ENCODE measurements around the gene EXT2.
A peak's percentile ranks its signal among the peaks of the same experiment; 100 is the strongest.

Gene EXT2
- total RNA-seq, result 62.9 to 77.9 reads per million in 2 donors

DNA sequence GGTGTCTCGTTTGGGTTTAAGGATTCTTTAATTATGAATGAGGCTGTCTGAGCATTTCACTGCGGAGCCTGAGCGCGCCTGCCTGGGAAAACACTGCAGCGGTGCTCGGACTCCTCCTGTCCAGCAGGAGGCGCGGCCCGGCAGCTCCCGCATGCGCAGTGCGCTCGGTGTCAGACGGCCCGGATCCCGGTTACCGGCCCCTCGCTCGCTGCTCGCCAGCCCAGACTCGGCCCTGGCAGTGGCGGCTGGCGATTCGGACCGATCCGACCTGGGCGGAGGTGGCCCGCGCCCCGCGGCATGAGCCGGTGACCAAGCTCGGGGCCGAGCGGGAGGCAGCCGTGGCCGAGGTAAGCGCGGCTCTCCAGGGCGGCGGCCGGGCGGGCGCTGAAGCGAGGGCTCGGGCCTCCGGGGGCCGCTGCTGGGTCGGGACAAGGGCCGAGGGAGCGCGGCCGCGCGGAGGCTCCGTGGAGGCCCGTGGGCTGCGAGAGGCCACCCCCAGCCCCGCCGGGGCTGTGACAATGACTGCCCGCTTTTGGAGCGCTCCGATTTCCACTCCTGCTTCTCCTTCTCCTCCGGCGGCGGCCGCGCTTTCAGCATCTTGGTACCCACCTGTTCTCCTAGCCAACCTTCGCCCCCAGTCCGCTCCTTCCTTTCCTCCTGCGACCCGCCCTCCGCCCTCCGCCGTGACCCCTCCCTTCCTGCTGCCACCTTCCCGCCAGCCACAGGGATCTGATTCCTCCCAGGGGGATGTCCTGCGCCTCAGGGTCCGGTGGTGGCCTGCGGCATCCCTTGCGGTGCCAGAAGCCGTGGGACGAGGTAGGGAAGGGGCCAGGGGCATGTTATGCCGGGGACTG is at the start of gene EXT2:
Gene EXT2, plus strand, starts transcription at position 173 of the 854 bp plus-strand sequence. CDS start 12,035 bp downstream, outside the sequence.
- peak; percentile 78 for DNase-seq

DNA sequence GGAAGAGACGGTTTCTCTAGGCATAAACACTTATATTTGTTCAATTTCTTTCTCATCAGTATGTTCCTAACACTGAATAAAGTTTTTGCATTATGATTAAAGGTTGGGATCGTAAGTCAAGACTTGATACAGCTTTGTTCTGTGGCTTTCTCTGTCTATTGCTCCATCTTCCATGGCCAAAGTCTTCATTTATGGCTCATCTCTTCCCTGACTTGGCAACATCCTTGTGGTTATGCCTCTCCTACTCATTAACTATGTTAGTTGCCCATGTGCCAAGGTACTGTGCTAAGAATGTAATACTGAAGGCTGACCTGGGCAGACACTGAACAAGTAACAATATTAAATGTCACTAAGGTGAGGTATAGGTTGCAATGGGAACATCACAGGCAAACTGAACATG is 49.3 kb upstream of the EXT2 start:
- DNase-seq, result no peak

GRCh38 chr11:44047298-44047697 is 48.2 kb upstream of the EXT2 start:
- DNase-seq, result no peak

DNA sequence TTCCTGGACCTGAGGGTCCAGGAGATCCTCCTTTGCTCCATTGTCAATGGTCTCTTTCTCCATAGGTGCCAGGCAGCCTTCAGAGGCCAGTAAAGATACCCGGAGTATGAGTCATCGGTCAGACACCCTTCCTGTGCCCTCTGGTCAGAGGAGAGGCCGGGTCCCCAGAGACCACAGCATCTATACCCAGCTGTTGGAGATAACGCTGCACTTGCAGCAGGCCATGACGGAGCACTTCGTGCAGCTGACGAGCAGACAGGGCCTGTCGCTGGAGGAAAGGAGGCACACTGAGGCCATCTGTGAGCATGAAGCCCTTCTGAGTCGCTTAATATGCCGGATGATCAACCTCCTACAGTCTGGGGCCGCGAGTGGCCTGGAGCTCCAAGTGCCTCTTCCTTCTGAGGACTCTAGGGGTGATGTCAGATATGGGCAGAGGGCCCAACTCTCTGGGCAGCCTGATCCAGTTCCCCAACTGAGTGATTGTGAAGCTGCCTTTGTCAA is 47.5 kb upstream of the EXT2 start, which contains the start of gene ACCSL:
Gene ACCSL, plus strand, starts transcription at position 51 of the 501 bp plus-strand sequence. Its CDS starts 56 bp downstream, at position 107.
- DNase-seq, result no peak

GRCh38 chr11:44049832-44050231 is 45.6 kb upstream of the EXT2 start:
- no peak for DNase-seq

DNA sequence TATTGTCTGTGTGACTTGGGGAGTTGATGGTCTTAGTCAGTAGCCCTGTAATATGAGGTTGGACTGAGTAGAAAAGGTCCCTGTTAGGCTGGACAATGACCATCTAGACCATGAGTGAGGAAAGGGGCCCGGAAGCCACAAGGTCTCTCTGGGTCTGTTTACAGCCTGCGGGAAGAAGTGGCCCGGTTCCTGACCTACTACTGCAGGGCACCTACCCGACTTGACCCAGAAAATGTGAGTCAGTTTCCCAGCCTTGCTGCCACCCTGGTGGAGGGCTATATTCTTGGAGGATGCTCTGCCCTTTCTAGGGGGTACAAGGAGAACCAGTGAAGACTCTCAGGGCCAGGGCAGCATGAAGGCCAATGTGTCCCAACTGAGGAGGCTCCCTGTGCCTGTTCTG is 44.3 kb upstream of the EXT2 start:
- DNase-seq, result no peak

DNA sequence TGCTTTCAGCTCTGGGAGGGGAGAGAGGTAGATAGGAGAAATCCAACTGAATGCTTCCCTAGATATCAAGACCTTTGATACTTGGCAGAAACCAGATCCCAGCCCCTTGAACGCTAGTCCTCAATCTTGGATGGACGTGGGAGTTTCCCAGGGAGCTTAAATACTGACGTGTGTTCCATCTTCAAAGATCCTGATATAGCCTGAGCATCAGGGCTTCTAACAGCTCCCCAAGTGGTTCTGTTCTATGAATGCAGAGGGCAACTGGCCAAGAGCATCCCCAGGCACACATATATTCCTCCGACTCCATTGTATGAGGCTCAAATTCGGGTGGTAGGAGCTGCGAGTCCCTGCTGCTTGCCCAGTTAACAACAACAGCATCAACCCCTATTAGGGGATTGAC is 38.1 kb upstream of the EXT2 start:
- DNase-seq, result no peak

GRCh38 chr11:44058275-44058674 is 37.2 kb upstream of the EXT2 start:
- DNase-seq, result no peak

GRCh38 chr11:44065161-44065661 is 30.3 kb upstream of the EXT2 start:
- DNase-seq, result no peak

DNA sequence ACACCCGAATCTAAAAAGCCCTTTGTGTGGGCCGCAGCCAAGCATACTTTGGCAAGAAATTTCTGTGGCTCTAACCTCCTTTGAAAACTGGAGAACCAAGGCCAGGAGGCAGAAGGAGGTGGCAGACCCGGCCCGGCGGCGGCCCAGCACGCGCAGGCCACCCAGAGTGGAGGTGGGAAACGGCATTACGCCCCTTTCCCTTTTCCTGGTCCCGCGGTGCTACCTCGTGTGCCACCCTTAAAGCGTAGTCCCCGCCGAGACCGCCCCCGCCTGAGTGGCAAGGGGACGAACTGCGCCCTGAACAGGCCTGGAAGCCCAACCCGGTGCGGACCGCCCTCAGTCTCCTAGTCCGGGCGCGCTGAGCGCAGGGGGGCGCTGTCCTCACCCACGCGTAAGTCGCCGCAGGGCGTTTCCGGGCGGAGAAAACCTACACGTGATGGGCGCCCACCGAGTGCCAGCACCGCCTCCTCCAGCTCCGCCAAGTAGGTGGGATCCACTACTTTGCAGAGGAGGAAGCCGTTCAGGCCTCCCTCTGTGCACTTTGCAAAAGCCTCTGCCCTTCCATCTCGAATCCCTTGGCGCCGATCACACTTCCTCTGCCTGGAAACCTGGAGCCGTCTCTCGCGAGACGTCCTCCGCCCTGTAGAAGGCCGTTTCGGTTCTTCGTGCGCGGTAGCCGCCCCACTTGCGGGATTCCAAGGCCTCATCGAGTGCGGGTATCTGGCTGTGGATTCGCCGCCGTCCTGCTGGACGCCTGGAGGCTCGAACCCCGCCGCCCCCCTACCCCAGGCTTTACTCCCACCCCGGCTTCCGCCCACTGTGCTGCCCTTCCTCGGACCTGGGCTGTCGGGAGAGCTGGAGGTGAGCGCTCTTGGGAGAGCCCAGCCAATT is 29.4 kb upstream of the EXT2 start, which contains the start of gene ACCS:
Gene ACCS, plus strand, starts transcription at position 430 of the 891 bp plus-strand sequence. CDS start 1,358 bp downstream, outside the sequence.
- peak; percentile 80 for DNase-seq

DNA sequence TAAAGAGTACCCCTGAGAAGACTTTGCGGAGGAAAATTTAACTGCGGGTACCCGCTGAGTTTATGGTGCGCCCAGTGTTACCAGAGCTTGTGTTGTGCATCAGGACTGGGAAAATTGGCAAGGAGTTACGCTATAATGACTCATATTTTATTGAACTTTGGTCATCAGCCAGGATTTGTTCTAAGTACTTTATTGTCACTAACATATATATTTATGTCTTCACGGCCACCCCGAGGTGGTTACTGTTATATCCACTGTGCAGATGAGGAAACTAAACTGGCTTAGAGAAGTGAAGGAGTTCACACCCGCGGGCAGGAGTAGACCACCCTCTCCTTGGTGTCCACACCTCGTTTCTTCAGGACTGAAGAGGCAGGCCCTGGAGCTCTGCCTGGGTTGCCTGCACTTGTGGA is 28.7 kb upstream of the EXT2 start:
- DNase-seq, result no peak

DNA sequence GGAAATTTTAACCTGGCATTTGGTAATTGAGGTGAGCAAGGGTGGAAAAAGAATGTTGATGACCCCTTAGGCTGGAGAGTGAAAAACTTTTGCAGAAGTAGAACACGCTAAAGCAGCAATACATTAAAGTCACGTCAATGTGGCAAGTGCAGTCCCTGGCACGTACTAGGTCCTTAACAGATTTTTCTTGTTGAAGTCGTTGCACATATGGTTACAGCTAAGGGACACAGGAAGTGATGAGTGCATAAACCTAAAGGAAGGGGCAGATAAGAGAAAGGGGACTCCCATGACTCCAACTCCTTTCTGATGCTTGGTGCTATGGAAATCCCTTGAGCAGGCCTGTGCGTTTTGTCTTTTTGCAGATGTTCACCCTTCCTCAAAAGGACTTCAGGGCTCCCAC is 28.2 kb upstream of the EXT2 start:
- no peak for DNase-seq

DNA sequence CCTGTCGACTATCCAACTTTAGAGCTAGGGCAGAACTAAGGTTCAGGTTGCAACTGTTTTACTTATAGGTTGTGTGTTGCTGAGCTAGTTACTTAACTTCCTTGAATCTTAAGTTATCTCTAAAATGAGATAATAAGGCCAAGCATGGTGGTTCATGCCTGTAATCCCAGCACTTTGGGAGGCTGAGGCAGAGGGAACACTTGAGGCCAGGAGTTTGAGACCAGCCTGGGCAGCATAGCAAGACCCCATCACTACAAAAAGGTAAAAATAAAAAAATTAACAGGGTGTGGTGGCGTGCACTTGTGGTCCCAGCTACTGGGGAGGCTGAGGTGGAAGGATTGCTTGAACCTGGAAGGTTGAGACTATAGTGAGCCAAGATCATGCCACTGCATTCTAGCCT is 27.3 kb upstream of the EXT2 start:
- no peak for DNase-seq

DNA sequence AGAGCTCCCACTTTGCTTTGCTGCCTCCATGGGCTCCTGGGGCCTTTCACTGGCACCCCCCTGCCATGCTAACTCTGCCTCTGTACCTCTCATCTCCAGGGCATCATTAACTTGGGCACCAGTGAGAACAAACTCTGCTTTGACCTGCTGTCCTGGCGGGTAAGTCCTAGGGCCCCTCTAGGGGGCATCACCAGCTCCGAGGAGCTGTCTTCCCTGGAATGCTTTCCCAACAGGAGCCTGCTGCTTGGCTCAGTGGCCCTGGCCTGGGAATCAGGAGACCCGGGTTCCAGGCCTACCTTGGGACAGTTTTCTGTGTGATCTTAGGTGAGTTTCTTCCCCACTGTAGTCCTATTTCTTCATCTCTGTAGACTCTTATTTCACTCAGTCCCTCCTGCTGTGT is 24.3 kb upstream of the EXT2 start:
- no peak for DNase-seq

DNA sequence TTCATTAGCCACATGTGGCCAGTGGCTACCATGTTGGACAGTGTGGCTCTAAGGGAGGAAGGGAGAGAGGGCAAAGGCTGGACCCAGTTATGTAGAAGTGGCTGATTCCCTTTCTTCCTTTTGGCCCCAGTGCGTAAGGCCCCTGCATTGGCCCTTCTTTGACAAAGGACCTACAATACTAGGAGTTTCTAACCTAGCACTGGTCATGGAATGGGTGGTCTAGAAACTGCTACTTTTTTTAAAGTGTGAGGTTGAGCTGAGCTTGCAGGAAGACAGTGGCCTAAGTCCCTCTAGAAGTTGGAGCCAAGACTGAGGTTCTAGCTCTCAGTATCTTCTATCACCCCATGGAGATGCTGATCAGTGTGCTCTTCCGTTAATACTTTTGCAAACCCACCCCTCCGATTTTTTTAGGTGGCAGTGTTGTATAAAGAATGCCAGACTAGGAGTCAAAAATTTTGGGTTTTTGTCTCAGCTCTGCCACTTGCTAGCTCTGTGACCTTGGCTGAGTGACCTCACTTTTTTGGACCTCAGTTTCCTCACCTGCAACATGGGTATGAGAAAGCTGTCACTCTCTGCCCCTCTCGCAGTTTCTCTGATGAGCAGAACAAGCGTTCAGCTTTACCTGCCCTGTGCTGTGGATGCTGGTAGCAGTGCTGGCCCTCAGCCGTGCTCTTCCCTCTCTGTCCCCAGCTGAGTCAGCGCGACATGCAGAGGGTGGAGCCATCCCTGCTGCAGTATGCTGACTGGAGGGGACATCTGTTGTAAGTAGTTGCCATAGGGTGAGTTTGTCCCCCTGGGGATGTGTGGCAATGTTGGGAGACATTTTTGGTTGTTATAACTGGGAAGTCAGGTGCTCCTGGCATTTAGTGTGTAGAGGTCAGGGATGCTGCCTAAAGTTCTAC is 22.5 kb upstream of the EXT2 start:
- DNase-seq, result no peak

- DNase-seq, result no peak
Observed at GRCh38 chr11:44078794-44079193, 16.7 kb upstream of the EXT2 start.

DNA sequence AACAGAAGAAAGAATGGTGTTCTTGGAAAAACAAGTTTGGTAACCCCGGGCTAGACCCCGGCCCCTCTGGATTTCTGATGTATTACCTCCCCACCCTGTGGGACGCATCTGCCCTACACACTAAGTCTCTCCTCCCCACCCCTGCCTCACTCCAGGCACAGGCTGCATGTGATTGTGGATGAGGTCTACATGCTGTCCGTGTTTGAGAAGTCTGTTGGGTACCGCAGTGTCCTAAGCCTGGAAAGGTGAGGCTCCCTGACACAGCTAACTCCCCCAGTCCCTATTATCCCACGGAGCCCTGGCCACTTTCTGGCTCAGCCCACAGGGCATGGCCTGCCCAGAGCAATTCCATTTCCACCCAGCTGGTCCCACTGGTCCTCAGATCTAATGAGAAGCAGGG is 16.1 kb upstream of the EXT2 start:
- no peak for DNase-seq

GRCh38 chr11:44080951-44081350 is 14.5 kb upstream of the EXT2 start:
- no peak for DNase-seq

DNA sequence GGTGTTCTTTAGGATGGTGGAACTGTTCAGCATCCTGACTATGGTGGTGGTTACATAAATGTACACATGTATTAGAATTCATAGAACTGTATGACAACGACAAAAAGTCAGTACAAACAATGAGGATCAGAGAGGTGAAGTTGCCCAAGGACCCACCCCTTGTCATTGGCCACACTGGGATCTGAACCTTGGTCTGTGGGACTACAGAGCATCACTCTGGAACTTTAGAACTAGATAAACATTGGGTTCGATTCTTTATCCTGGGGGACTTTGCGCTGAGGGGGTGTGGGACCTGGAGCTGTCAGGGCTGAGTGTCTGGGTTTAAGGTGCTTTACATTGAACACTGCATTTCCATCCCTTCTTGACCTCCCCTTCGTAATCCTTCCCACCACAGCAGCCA is 12.8 kb upstream of the EXT2 start:
- no peak for DNase-seq

DNA sequence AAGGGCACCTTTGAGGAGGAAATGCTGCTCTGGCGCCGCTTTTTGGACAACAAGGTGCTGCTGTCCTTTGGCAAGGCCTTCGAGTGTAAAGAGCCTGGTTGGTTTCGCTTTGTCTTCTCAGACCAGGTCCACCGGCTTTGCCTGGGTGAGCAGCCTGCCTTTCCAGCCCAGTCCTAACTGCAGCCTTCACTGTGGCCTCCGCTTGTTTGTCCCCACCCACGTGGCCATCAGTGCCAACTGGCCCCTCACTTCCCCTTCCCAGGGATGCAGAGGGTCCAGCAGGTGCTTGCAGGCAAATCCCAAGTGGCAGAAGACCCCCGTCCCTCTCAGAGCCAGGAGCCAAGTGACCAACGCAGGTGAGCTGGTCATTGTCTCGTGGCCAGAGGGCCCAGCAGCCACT is 12.0 kb upstream of the EXT2 start:
- no peak for DNase-seq

- DNase-seq, result no peak
Observed at GRCh38 chr11:44083906-44084305, 11.6 kb upstream of the EXT2 start.

- DNase-seq, result no peak
Observed at GRCh38 chr11:44085330-44085729, 10.1 kb upstream of the EXT2 start.
